Left colon (tissue), 2 donors: ENCODE results near the gene SLC1A3. TPM values are rescaled to one million over a fixed set of nuclear protein-coding genes. Genes with fewer than 3 reads are reported as not detected.

Experiments
- ATAC-seq: fragments of 200-7000 bp; cut with Tn5 transposase; one replicate; pipeline ENCODE4 v1.9.1; 2020; ENCODE audit warnings: mild to moderate bottlenecking, moderate library complexity
- DNase-seq, 2 donors: peaks; one replicate each; pipeline ENCODE4 v3.0.0-alpha.2; 2020
- intact Hi-C, 2 donors: fragments of 100-400 bp; cut with DNase I in 1 of 2; cut with micrococcal nuclease in 1 of 2; formaldehyde crosslinking; loops; one replicate each; pipeline versions ENCODE4 v1.11.2 to v1.14.0; 2022; cut with DNase I, micrococcal nuclease
- total RNA-seq, 2 donors: library from RNA; stranded (reverse); fragmentation: NEBNext Ultra II Directional; extraction: Animal tissue kit (Norgen Biotek cat#: 25700); gene quantifications; one replicate each; pipeline ENCODE4 v1.2.1, GENCODE V29; 2021
- donor health status: DM: no; HTN: no; CAD: no.
- donor health status: DM: yes; HTN: yes; CAD: no.

The SLC1A3 gene
- total RNA-seq, 2 donors from 2014 or later, result 1.8 to 2.2 TPM

GRCh38 chr5:36698031-36698430 is 91.6 kb downstream of the SLC1A3 start:
- ATAC-seq (no peak), DNase-seq (no peak)
- intact Hi-C loops, result loop anchor here in 1 of 2 donors (5.0 kb wide), 1 partner anchor 286 kb away; no protein-coding TSS in a partner anchor

- ATAC-seq, result no peak
- intact Hi-C loops, result no loop called here
- no peak for DNase-seq
Observed at GRCh38 chr5:36701085-36701698, 94.8 kb downstream of the SLC1A3 start.

- DNase-seq (no peak), ATAC-seq (no peak)
- intact Hi-C loops, result no loop called here
Observed at GRCh38 chr5:36703245-36703860, 96.9 kb downstream of the SLC1A3 start.

- ATAC-seq (no peak), DNase-seq (no peak)
- intact Hi-C loops, result no loop called here
Observed at GRCh38 chr5:36704131-36704530, 97.7 kb downstream of the SLC1A3 start.

- ATAC-seq (no peak), DNase-seq (no peak)
- intact Hi-C loops, result no loop called here
Observed at GRCh38 chr5:36705055-36705454, 98.6 kb downstream of the SLC1A3 start.

GRCh38 chr5:36706662-36707061 is 100.3 kb downstream of the SLC1A3 start:
- intact Hi-C loops, result no loop called here
- ATAC-seq (no peak), DNase-seq (no peak)

- intact Hi-C loops, result no loop called here
- DNase-seq (no peak), ATAC-seq (no peak)
Observed at GRCh38 chr5:36708996-36709395, 102.6 kb downstream of the SLC1A3 start.

GRCh38 chr5:36710039-36710438 is 103.6 kb downstream of the SLC1A3 start:
- ATAC-seq (no peak), DNase-seq (no peak)
- intact Hi-C loops, result no loop called here

GRCh38 chr5:36712706-36713105 is 106.3 kb downstream of the SLC1A3 start:
- ATAC-seq, result no peak
- intact Hi-C loops, result no loop called here
- DNase-seq, result no peak

- DNase-seq (no peak), ATAC-seq (no peak)
- intact Hi-C loops, result no loop called here
Observed at GRCh38 chr5:36713541-36713940, 107.1 kb downstream of the SLC1A3 start.

GRCh38 chr5:36717131-36717695 is 110.8 kb downstream of the SLC1A3 start:
- ATAC-seq, result no peak
- intact Hi-C loops, result no loop called here
- no peak for DNase-seq

GRCh38 chr5:36719282-36719681 is 112.9 kb downstream of the SLC1A3 start:
- no peak for ATAC-seq
- no peak for DNase-seq
- intact Hi-C loops, result no loop called here

- intact Hi-C loops, result no loop called here
- ATAC-seq, result no peak
- DNase-seq, result no peak
Observed at GRCh38 chr5:36720688-36721087, 114.3 kb downstream of the SLC1A3 start.

GRCh38 chr5:36721664-36722235 is 115.3 kb downstream of the SLC1A3 start:
- ATAC-seq (no peak), DNase-seq (no peak)
- intact Hi-C loops, result no loop called here

- ATAC-seq (no peak), DNase-seq (no peak)
- intact Hi-C loops, result no loop called here
Observed at GRCh38 chr5:36722900-36723299, 116.5 kb downstream of the SLC1A3 start.

- intact Hi-C loops, result no loop called here
- DNase-seq, result no peak
Observed at GRCh38 chr5:36723912-36724311, 117.5 kb downstream of the SLC1A3 start.

GRCh38 chr5:36724467-36725332 is 118.3 kb downstream of the SLC1A3 start:
- intact Hi-C loops, result no loop called here
- ATAC-seq (peak; percentile 86), DNase-seq (peak; percentile 56 to 63)

More at GRCh38 chr5:36723912-36724311, 117.5 kb downstream of the SLC1A3 start:
- no peak for ATAC-seq

GRCh38 chr5:36726317-36726716 is 119.9 kb downstream of the SLC1A3 start:
- intact Hi-C loops, result no loop called here
- DNase-seq (no peak), ATAC-seq (no peak)

- intact Hi-C loops, result no loop called here
- no peak for DNase-seq
- ATAC-seq, result no peak
Observed at GRCh38 chr5:36726767-36727166, 120.4 kb downstream of the SLC1A3 start.
